ENCODE results near the gene TMEM192.
"Not testable (repeated sequence)": the region's sequence is repeated elsewhere in the genome, so short reads cannot be mapped to it uniquely, and the experiment has no call there.

Gene TMEM192

DNA sequence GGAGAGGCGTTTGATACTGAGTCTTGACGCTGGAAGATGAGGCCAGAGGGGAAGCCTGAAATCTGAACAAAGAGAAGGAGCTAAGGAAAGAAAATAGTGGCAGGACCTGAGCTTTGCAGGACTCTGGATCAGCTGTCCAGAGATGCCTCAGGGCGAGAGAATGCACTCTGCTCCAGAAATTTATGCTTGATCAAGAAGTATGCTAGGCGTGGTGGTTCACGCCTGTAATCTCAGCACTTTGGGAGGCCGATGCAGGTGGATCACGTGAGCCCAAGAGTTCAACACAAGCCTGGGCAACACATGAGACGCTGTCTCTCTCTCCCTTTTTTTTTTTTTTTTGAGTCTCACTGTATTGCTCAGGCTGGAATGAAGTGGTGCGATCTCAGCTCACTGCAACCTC, 57.1 kb downstream of the TMEM192 start:
- H3K27me3 ChIP-seq (replicated peaks; ENCODE audit: control insufficient read depth, insufficient read depth, low read length), result no peaks in the 10 kb centered on the region
- DNase-seq (ENCODE audit: low read depth), result no peak
- no peak overlapping the region for H3K4me3 ChIP-seq (ENCODE audit: low read length)
- no peaks in the 10 kb centered on the region for H3K4me1 ChIP-seq (ENCODE audit: control insufficient read depth, insufficient read depth, low read length)
- no peaks in the 10 kb centered on the region for H3K9me3 ChIP-seq (ENCODE audit: control insufficient read depth, low read length)
- H3K9ac ChIP-seq (ENCODE audit: low read length), result no peak overlapping the region
- no peaks in the 10 kb centered on the region for H3K36me3 ChIP-seq (ENCODE audit: control insufficient read depth, insufficient read depth, low read length, severe bottlenecking)

DNA sequence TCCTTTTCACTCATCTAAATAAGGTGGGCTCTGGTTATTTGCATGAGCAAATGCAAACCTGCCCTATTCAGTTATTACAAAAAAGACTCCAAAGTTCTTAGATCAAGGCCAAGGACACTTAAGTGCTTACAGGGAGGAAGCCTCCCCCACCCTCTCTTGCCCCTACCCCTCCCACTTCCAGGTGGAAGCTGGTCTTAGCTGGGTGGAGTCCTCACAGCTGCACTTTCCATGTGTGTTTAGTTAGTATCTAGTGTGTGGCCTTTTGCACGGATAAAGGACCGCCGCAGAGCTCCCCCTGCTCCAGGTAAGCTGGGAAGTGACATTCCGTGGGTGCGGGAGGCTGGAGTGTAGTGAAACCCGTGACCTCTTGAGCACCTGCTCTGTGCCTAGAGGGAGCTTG, 59.0 kb downstream of the TMEM192 start, which contains the start of gene TRIM75:
TSS of gene TRIM75 (plus strand) at position 222 of the 400 bp plus-strand sequence. CDS start 5,282 bp downstream, outside the sequence.
- H3K9ac ChIP-seq (ENCODE audit: low read length), result no peak within 1 kb of the TSS
- H3K36me3 ChIP-seq (ENCODE audit: control insufficient read depth, insufficient read depth, low read length, severe bottlenecking), result no peaks in the 10 kb centered on the region
- no peak for DNase-seq (ENCODE audit: low read depth)
- H3K9me3 ChIP-seq (ENCODE audit: control insufficient read depth, low read length), result no peaks in the 10 kb centered on the region
- H3K27me3 ChIP-seq (replicated peaks; ENCODE audit: control insufficient read depth, insufficient read depth, low read length), result no peaks in the 10 kb centered on the region
- no peaks in the 10 kb centered on the region for H3K4me1 ChIP-seq (ENCODE audit: control insufficient read depth, insufficient read depth, low read length)
- no peak within 1 kb of the TSS for H3K4me3 ChIP-seq (ENCODE audit: low read length)

DNA sequence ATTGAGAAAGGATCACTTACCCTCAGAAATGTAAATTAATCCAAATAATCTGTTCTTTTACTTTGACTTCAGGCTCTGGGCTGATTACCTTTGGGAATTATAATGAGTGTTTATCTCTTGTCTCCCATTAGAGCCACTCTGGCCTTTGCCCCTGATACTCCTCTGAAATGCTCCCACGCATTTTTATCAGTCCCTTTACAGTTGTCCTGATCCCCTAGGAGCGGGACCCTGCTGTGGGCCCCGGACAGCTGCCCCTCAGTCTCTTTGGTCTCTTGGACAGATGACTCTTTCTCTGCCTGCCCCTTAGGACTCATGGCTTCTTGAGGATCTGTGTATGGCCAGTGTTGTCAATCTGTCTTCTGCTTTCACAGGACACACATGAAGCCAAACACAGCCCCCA, 60.0 kb downstream of the TMEM192 start:
- Histone ChIP-seq H3K4me3 (ENCODE audit: low read length) (no peak overlapping the region), H3K27me3 (replicated peaks; ENCODE audit: control insufficient read depth, insufficient read depth, low read length) (no peaks in the 10 kb centered on the region), H3K9me3 (ENCODE audit: control insufficient read depth, low read length) (no peaks in the 10 kb centered on the region), H3K9ac (ENCODE audit: low read length) (no peak overlapping the region), H3K36me3 (ENCODE audit: control insufficient read depth, insufficient read depth, low read length, severe bottlenecking) (no peaks in the 10 kb centered on the region), H3K4me1 (ENCODE audit: control insufficient read depth, insufficient read depth, low read length) (no peaks in the 10 kb centered on the region)
- DNase-seq (ENCODE audit: low read depth), result no peak

DNA sequence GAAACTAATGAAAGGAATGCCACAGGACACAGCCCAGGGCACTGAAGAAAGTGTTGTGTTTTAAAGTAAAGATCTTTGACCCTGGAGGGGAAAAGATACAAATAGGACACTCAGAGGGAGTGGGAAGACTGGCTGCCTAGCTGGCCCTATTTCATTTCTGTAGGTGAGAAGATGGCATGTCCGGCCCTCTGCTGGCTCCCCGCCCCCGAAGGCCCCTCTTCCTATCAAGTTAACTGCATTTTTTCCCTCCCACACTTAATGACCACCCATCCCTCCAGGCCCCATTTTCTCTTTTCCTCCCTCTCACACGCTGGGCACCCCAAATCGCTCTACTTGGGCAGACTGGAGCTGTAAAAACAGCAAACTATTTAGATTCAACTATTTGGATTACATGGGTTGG, 64.5 kb downstream of the TMEM192 start:
- no peak overlapping the region for H3K9ac ChIP-seq (ENCODE audit: low read length)
- H3K4me3 ChIP-seq (ENCODE audit: low read length), result no peak overlapping the region
- H3K27me3 ChIP-seq (replicated peaks; ENCODE audit: control insufficient read depth, insufficient read depth, low read length), result no peaks in the 10 kb centered on the region
- no peaks in the 10 kb centered on the region for H3K9me3 ChIP-seq (ENCODE audit: control insufficient read depth, low read length)
- no peaks in the 10 kb centered on the region for H3K36me3 ChIP-seq (ENCODE audit: control insufficient read depth, insufficient read depth, low read length, severe bottlenecking)
- H3K4me1 ChIP-seq (ENCODE audit: control insufficient read depth, insufficient read depth, low read length), result no peaks in the 10 kb centered on the region
- no peak for DNase-seq (ENCODE audit: low read depth)

DNA sequence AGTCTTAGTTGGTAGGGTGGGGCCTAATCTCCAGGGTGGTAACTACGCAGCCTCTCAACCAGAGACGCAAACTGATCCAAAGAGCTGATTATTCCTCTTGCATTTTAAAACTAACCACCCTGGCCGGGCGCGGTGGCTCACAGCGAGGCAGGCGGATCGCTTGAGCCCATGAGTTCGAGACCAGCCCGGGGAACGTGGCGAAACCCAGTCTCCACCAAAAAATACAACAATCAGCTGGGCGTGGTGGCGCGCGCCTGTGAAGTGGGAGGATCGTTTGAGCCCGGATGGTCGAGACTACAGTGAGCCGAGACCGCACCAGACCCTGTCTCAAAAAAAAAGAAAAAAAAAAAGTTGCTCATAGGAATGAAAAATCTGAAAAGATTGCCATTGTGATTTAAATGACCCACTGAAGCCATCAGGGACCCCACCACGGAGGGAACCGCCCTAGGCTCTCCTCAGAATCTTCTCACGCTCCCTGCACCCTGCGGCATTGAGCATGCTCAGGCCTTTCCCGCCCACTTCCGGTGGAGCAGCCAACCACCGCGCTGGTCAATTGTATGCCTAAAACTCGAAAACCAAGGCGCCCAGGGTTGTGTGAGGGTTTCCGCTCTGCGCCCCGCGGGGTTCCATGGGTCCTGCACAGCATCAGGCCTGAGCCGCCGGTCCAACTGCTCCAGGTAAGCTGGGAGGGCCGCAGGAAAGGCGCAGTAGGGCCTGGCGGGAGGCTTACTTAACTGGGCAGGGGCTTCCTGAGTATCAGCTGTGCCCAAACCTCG, 81.0 kb downstream of the TMEM192 start, which contains the start of gene TRIM60:
TSS of gene TRIM60 (plus strand) at position 564 of the 776 bp plus-strand sequence. CDS start 8,074 bp downstream, outside the sequence.
- no peaks in the 10 kb centered on the region for H3K36me3 ChIP-seq (ENCODE audit: control insufficient read depth, insufficient read depth, low read length, severe bottlenecking)
- DNase-seq (ENCODE audit: low read depth), result no peak
- H3K27me3 ChIP-seq (replicated peaks; ENCODE audit: control insufficient read depth, insufficient read depth, low read length), result no peaks in the 10 kb centered on the region
- H3K4me1 ChIP-seq (ENCODE audit: control insufficient read depth, insufficient read depth, low read length), result no peaks in the 10 kb centered on the region
- no peak within 1 kb of the TSS for H3K9ac ChIP-seq (ENCODE audit: low read length)
- H3K4me3 ChIP-seq (ENCODE audit: low read length), result no peak within 1 kb of the TSS
- H3K9me3 ChIP-seq (ENCODE audit: control insufficient read depth, low read length), result no peaks in the 10 kb centered on the region

DNA sequence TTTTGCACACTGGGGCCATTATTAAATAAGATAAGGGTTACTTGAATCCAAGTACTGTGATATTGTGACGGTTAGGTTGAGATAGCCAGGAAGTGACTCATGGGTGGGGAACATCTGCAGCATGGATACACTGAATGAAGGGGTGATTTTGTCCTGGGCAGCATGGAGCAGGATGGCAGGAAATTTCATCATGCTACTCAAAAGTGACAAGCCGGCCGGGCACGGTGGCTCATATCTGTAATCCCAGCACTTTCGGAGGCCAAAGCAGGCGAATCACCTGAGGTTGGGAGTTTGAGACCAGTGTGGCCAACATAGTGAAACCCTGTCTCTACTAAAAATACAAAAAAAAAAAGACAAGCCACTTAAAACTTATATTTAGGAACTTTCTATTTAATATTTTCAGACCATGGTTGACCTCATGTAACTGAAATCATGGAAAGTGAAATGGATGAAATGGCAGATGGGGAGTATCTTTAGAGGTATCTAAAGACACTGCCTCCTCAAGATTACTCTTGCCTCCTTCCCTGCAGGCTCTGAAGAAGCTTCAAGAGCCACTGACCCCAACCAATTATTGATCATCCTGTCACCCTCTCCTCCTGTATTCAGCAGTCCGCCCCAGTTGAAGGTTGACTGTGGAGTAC, 84.8 kb downstream of the TMEM192 start:
- Histone ChIP-seq H3K9me3 (ENCODE audit: control insufficient read depth, low read length) (no peaks in the 10 kb centered on the region), H3K27me3 (replicated peaks; ENCODE audit: control insufficient read depth, insufficient read depth, low read length) (no peaks in the 10 kb centered on the region), H3K36me3 (ENCODE audit: control insufficient read depth, insufficient read depth, low read length, severe bottlenecking) (no peaks in the 10 kb centered on the region), H3K4me3 (ENCODE audit: low read length) (no peak overlapping the region), H3K4me1 (ENCODE audit: control insufficient read depth, insufficient read depth, low read length) (no peaks in the 10 kb centered on the region), H3K9ac (ENCODE audit: low read length) (no peak overlapping the region)
- no peak for DNase-seq (ENCODE audit: low read depth)

DNA sequence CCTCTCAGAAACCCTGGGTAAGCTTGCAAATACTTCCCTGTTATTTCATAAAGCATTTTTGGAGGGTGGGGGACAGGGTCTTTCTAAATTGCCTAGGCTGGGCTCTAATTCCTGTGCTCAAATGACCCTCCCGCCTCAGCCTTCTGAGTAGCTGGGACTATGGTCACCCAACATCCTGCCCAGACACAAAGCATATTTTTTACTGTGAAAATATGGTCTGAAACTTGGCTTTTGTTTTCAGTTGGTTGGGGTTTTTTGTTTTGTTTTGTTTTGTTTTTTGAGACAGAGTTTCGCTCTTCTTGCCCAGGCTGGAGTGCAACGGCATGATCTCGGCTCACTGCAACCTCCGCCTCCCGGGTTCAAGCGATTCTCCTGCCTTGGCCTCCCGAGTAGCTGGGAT, 86.9 kb downstream of the TMEM192 start:
- not testable (repeated sequence) for H3K9ac ChIP-seq (ENCODE audit: low read length); H3K4me3 ChIP-seq (ENCODE audit: low read length); DNase-seq (ENCODE audit: low read depth); H3K9me3 ChIP-seq (ENCODE audit: control insufficient read depth, low read length); H3K4me1 ChIP-seq (ENCODE audit: control insufficient read depth, insufficient read depth, low read length); H3K27me3 ChIP-seq (replicated peaks; ENCODE audit: control insufficient read depth, insufficient read depth, low read length); H3K36me3 ChIP-seq (ENCODE audit: control insufficient read depth, insufficient read depth, low read length, severe bottlenecking)

All from adipocyte (in vitro differentiated cells).